Left ventricle myocardium inferior (tissue), 1 donor: ENCODE data around the gene PDSS1. TPM values are rescaled to one million over a fixed set of nuclear protein-coding genes. Genes with fewer than 3 reads are reported as not detected.

Experiments used
- DNase-seq: peaks from one replicate; pipeline ENCODE4 v3.0.0-alpha.2; 2020
- H3K27ac ChIP-seq: fragments of 200-600 bp; replicated peaks from 2 replicates; pipeline ENCODE4 v1.8.0; 2021
- H3K27me3 ChIP-seq: fragments of 200-600 bp; 2 replicates; pipeline ENCODE4 v1.8.0; 2021; ENCODE audit warnings: low read depth
- H3K36me3 ChIP-seq: fragments of 200-600 bp; 2 replicates; pipeline ENCODE4 v1.8.0; 2021
- H3K4me1 ChIP-seq: fragments of 200-600 bp; 2 replicates; pipeline ENCODE4 v1.8.0; 2021
- H3K4me3 ChIP-seq: fragments of 200-600 bp; 2 replicates; pipeline ENCODE4 v1.8.0; 2021; ENCODE audit warnings: mild to moderate bottlenecking, moderate library complexity
- H3K9me3 ChIP-seq: fragments of 200-600 bp; replicated peaks from 2 replicates; pipeline ENCODE4 v1.8.0; 2021
- CTCF ChIP-seq: fragments of 200-600 bp; IDR thresholded peaks from 2 replicates; pipeline ENCODE4 v1.8.0; 2021; ENCODE audit warnings: antibody characterized with exemption, mild to moderate bottlenecking, borderline replicate concordance
- intact Hi-C: fragments of 100-400 bp; cut with micrococcal nuclease; formaldehyde crosslinking; loops from one replicate; pipeline ENCODE4 v1.11.0; 2022
- total RNA-seq: library from RNA; stranded (reverse); fragmentation: NEBNext Ultra II Directional; extraction: Animal tissue kit (Norgen Biotek cat#: 25700); gene quantifications from one replicate; pipeline ENCODE4 v1.2.1, GENCODE V29; 2021
- donor health status: DM: no; HTN: yes; CAD: no; lungs with severe emphysema.

Gene PDSS1
- total RNA-seq, 1 donor from 2014 or later, result 4.2 TPM

GRCh38 chr10:26741368-26741767 is 43.9 kb downstream of the PDSS1 start:
- intact Hi-C loops, result loop anchor here (10.0 kb wide), 1 partner anchor 383 kb away; no protein-coding TSS in a partner anchor
- Histone ChIP-seq H3K27me3 (no peaks in the 10 kb centered on the region), H3K27ac (no peak overlapping the region), H3K4me1 (no peaks in the 10 kb centered on the region), H3K4me3 (no peak overlapping the region), H3K36me3 (peaks cover 58% of the 10 kb centered on the region), H3K9me3 (no peaks in the 10 kb centered on the region)
- no peak for TF ChIP-seq CTCF
- no peak for DNase-seq

GRCh38 chr10:26743091-26743490 is 45.6 kb downstream of the PDSS1 start:
- Histone ChIP-seq H3K4me1 (no peaks in the 10 kb centered on the region), H3K4me3 (no peak overlapping the region), H3K9me3 (no peaks in the 10 kb centered on the region), H3K36me3 (peaks cover 64% of the 10 kb centered on the region), H3K27ac (no peak overlapping the region), H3K27me3 (no peaks in the 10 kb centered on the region)
- TF ChIP-seq CTCF, result no peak
- DNase-seq, result no peak
- intact Hi-C loops, result loop anchor here (10.0 kb wide), 1 partner anchor 382 kb away; no protein-coding TSS in a partner anchor

GRCh38 chr10:26743841-26744240 is 46.3 kb downstream of the PDSS1 start:
- H3K27me3 ChIP-seq, result no peaks in the 10 kb centered on the region
- no peak for TF ChIP-seq CTCF
- no peaks in the 10 kb centered on the region for H3K9me3 ChIP-seq
- H3K4me3 ChIP-seq, result no peak overlapping the region
- H3K27ac ChIP-seq, result no peak overlapping the region
- intact Hi-C loops, result loop anchor here (10.0 kb wide), 1 partner anchor 381 kb away; no protein-coding TSS in a partner anchor
- no peak for DNase-seq
- peaks cover 71% of the 10 kb centered on the region for H3K36me3 ChIP-seq
- no peaks in the 10 kb centered on the region for H3K4me1 ChIP-seq

- DNase-seq, result no peak
- no peak overlapping the region for H3K4me3 ChIP-seq
- H3K27ac ChIP-seq, result no peak overlapping the region
- H3K27me3 ChIP-seq, result no peaks in the 10 kb centered on the region
- no peaks in the 10 kb centered on the region for H3K4me1 ChIP-seq
- no peaks in the 10 kb centered on the region for H3K9me3 ChIP-seq
- intact Hi-C loops, result loop anchor here (10.0 kb wide), 1 partner anchor 379 kb away; no protein-coding TSS in a partner anchor
- no peak for TF ChIP-seq CTCF
- H3K36me3 ChIP-seq, result peaks cover 84% of the 10 kb centered on the region
These were observed 48.6 kb downstream of the PDSS1 start for GRCh38 chr10:26746061-26746460.

- no peak overlapping the region for H3K27ac ChIP-seq
- peaks cover 36% of the 10 kb centered on the region for H3K36me3 ChIP-seq
- intact Hi-C loops, result no loop called here
- no peak for DNase-seq
- no peaks in the 10 kb centered on the region for H3K4me1 ChIP-seq
- no peak overlapping the region for H3K4me3 ChIP-seq
- no peaks in the 10 kb centered on the region for H3K27me3 ChIP-seq
- no peaks in the 10 kb centered on the region for H3K9me3 ChIP-seq
- TF ChIP-seq CTCF, result no peak
These were observed 58.0 kb downstream of the PDSS1 start for GRCh38 chr10:26755443-26755903.
